Bronchial epithelial cell (primary cell): ENCODE measurements around the gene KCNJ10. TPM values are rescaled to one million over a fixed set of nuclear protein-coding genes. Genes with fewer than 3 reads are reported as not detected.

Experiments used
- DNase-seq: peaks from one replicate; pipeline ENCODE4 v3.0.0-alpha.2; 2010; ENCODE audit warnings: low read depth
- FAIRE-seq: peaks from 2 replicates; lab custom pipeline; 2011; peaks lifted over from hg19 to GRCh38; lab: Jason Lieb, UNC
- H3K27me3 ChIP-seq: 2 replicates; pipeline ENCODE4 v1.5.1; 2011; ENCODE audit warnings: low read length; ENCODE audit not compliant: control insufficient read depth, insufficient read depth
- H3K36me3 ChIP-seq: 2 replicates; pipeline ENCODE4 v1.5.1; 2011; ENCODE audit warnings: low read length; ENCODE audit not compliant: control insufficient read depth, insufficient read depth
- H3K4me3 ChIP-seq: 2 replicates; pipeline ENCODE4 v1.5.1; 2011; ENCODE audit warnings: mild to moderate bottlenecking, low read depth, low read length, control low read depth
- total RNA-seq: library from RNA; depleted of rRNA; stranded (reverse); fragments of >200 nt; gene quantifications from 2 replicates; pipeline ENCODE4 v1.2.1, GENCODE V29; 2014
- TF ChIP-seq, protein P1 (sequence below): IDR thresholded peaks from 2 replicates; pipeline ENCODE4 v1.5.1; 2011; ENCODE audit warnings: mild to moderate bottlenecking, moderate library complexity, low read length, control low read depth, inconsistent platforms; ENCODE audit not compliant: insufficient read depth, severe bottlenecking

Gene KCNJ10
- total RNA-seq, 1 donor from 2014 or later = not detected

DNA sequence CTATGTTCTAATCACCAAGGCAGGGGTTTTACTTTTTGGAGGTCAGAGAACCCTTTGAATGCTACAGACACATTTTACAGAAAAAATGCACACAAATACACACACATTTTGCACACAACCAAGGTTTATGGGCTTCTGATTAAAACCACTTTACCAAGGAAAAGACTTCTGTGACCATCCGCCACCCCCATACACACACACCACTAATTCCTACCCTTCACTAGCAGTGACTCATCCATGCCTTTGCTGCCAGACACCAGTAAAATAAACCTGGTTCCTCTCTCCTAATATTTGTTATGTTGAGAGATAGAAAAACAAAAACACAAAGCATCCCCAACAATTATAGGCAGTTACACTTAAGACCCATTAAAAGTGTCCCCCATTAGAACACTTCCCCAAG is 51.1 kb downstream of the KCNJ10 start:
- H3K27me3 ChIP-seq = no peaks in the 10 kb centered on the region
- no peak overlapping the region for H3K4me3 ChIP-seq
- TF ChIP-seq, protein P1, sequence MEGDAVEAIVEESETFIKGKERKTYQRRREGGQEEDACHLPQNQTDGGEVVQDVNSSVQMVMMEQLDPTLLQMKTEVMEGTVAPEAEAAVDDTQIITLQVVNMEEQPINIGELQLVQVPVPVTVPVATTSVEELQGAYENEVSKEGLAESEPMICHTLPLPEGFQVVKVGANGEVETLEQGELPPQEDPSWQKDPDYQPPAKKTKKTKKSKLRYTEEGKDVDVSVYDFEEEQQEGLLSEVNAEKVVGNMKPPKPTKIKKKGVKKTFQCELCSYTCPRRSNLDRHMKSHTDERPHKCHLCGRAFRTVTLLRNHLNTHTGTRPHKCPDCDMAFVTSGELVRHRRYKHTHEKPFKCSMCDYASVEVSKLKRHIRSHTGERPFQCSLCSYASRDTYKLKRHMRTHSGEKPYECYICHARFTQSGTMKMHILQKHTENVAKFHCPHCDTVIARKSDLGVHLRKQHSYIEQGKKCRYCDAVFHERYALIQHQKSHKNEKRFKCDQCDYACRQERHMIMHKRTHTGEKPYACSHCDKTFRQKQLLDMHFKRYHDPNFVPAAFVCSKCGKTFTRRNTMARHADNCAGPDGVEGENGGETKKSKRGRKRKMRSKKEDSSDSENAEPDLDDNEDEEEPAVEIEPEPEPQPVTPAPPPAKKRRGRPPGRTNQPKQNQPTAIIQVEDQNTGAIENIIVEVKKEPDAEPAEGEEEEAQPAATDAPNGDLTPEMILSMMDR = no peak
- no peak for FAIRE-seq
- no peaks in the 10 kb centered on the region for H3K36me3 ChIP-seq
- peak; percentile 67 for DNase-seq

DNA sequence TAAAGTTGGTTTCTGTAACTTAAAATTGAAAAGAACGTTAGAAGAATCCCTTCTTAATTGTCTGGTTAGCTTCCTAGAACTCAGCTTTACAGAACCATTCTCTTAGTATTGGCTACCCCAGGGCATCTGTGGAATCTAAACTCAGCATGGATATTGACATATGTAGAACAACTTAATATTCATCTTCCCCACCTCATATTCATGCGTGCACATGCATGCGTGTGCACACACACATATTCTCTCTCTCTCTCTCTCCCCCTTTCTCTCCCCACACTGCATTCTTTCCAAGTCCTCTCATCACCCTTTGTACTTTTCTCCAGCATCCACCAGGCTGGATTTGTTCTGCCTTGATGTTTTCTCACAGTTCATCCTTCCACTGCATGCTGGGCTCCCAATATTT is 51.6 kb downstream of the KCNJ10 start:
- no peak for DNase-seq
- H3K36me3 ChIP-seq = no peaks in the 10 kb centered on the region
- H3K4me3 ChIP-seq = no peak overlapping the region
- FAIRE-seq = no peak
- TF ChIP-seq, protein P1 = no peak
- no peaks in the 10 kb centered on the region for H3K27me3 ChIP-seq

DNA sequence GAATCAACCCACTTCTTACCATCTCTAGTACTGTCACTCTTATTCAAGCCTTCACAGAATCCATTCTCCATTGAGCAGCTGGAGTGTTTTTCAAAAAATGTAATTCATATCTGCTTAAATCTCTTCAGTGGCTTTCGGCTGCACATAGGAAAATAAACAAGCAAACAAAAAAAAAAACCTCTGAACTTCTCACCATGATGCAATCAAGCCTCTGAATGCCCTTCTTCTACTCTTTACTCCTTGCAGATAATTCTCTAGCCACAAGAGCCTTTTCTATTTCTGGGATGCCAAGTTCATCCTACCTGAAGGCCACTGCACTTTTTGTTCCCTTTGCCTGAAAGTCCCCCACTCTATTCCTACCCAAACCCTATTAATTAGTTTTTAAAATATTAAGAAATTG is 52.4 kb downstream of the KCNJ10 start:
- Histone ChIP-seq H3K27me3 (no peaks in the 10 kb centered on the region), H3K4me3 (no peak overlapping the region), H3K36me3 (no peaks in the 10 kb centered on the region)
- no peak for DNase-seq
- no peak for FAIRE-seq
- TF ChIP-seq, protein P1 = no peak

DNA sequence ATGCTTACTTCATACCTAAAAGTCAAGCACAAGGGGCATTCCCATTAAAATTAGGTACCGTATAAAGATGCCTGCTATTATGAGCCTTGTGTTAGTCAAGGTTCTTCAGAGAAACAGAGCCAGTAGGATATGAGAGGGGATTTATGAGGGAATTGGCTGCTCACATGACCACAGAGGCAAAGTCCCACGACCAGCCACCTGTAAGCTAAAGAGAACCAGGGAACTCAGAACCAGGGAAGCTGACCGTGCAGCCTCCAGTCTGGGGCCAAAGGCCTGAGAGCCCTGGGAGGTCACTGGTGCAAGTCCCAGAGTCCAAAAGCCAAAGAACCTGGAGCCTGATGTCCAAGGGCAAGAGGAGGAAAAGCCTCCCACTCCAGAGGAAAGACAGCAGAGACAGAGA is 58.2 kb downstream of the KCNJ10 start:
- Histone ChIP-seq H3K27me3 (no peaks in the 10 kb centered on the region), H3K4me3 (no peak overlapping the region), H3K36me3 (no peaks in the 10 kb centered on the region)
- DNase-seq (no peak), FAIRE-seq (no peak)
- TF ChIP-seq, protein P1 = no peak

DNA sequence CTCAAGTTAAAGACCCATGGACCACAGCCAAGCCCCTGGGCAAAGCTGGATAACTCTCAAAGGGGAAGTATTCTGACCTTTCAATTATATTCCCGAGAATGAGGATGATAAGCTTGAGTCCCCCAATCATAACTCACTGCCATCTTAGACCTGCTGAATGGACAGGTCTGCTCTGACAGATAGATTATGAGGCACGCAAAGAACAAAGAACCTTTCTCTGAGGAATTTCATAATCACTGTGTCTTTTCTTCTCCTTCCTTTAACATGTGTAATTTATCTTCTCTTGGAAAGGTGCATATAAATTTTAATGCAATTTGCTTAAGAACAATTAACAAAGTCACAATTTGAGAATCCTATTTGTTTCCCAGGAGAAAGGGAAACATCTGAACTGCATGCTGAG is 60.2 kb downstream of the KCNJ10 start:
- FAIRE-seq (no peak), DNase-seq (no peak)
- TF ChIP-seq, protein P1 = no peak
- H3K36me3 ChIP-seq = no peaks in the 10 kb centered on the region
- no peaks in the 10 kb centered on the region for H3K27me3 ChIP-seq
- no peak overlapping the region for H3K4me3 ChIP-seq

DNA sequence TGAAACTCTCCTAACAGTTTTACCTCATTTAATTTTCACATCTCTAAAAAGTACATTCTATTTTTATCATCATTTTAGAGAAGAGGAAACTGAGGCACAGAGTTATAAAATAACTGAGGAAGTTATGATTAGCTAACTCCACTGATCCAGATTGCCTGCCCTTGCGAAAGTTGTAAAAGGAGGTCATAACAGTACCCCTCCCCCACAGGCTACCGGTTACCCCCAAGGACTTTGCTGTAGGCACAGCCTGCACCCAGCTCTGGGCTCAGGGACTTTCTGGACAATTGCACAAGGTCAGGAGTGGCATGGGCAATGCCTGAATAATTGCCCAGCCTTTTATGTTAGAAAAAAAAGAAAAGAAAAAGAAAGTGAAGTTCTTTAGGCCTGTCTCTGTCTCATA is 60.9 kb downstream of the KCNJ10 start:
- H3K27me3 ChIP-seq = no peaks in the 10 kb centered on the region
- DNase-seq (no peak), FAIRE-seq (no peak)
- TF ChIP-seq, protein P1 = no peak
- H3K4me3 ChIP-seq = no peak overlapping the region
- H3K36me3 ChIP-seq = no peaks in the 10 kb centered on the region
